Activated CD8-positive, alpha-beta memory T cell treated with anti-CD3 and anti-CD28 coated beads, Interleukin-2, amount 50 U/mL, for 48 hours (primary cell): ENCODE results near the gene NEDD8.
A peak's percentile ranks its signal among the peaks of the same experiment; 100 is the strongest.

Experiments
- DNase-seq: peaks from one replicate; pipeline ENCODE4 v3.0.0-alpha.2; 2020

NEDD8 gene

GRCh38 chr14:24194186-24194872 lies 37.8 kb downstream of the NEDD8 start:
- no peak for DNase-seq

- no peak for DNase-seq
Observed at GRCh38 chr14:24192933-24193332, 39.2 kb downstream of the NEDD8 start.

GRCh38 chr14:24190416-24190815 lies 41.8 kb downstream of the NEDD8 start:
- no peak for DNase-seq

GRCh38 chr14:24189460-24189859 lies 42.7 kb downstream of the NEDD8 start:
- no peak for DNase-seq

- no peak for DNase-seq
Observed at GRCh38 chr14:24189059-24189375, 43.1 kb downstream of the NEDD8 start.

GRCh38 chr14:24188251-24189058 lies 43.7 kb downstream of the NEDD8 start, which contains the start of gene IPO4:
Gene IPO4 (minus strand): TSS chr14:24188816. CDS start chr14:24188787, 29 bp downstream.
- peak; percentile 95 for DNase-seq

GRCh38 chr14:24187539-24187915 lies 44.6 kb downstream of the NEDD8 start:
- DNase-seq = no peak

GRCh38 chr14:24186831-24187538 lies 45.2 kb downstream of the NEDD8 start:
- no peak for DNase-seq

GRCh38 chr14:24185741-24186140 lies 46.4 kb downstream of the NEDD8 start:
- no peak for DNase-seq

GRCh38 chr14:24185026-24185425 lies 47.1 kb downstream of the NEDD8 start:
- no peak for DNase-seq

GRCh38 chr14:24184104-24184970 lies 47.8 kb downstream of the NEDD8 start:
- DNase-seq = no peak

- no peak for DNase-seq
Observed at GRCh38 chr14:24183014-24183481, 49.1 kb downstream of the NEDD8 start.

GRCh38 chr14:24182110-24182882 lies 49.9 kb downstream of the NEDD8 start:
- no peak for DNase-seq

- no peak for DNase-seq
Observed at GRCh38 chr14:24181371-24182077, 50.6 kb downstream of the NEDD8 start.

- DNase-seq = no peak
Observed at GRCh38 chr14:24179961-24180796, 52.0 kb downstream of the NEDD8 start.

GRCh38 chr14:24179294-24179960 lies 52.7 kb downstream of the NEDD8 start:
- no peak for DNase-seq

- DNase-seq = no peak
Observed at GRCh38 chr14:24178399-24179178, 53.6 kb downstream of the NEDD8 start.

- DNase-seq = no peak
Observed at GRCh38 chr14:24177891-24178290, 54.3 kb downstream of the NEDD8 start.
